T-cell (primary cell): ENCODE results near the gene NUP98. TPM values are rescaled to one million over a fixed set of nuclear protein-coding genes. Genes with fewer than 3 reads are reported as not detected.
"Not testable (repeated sequence)": the region's sequence is repeated elsewhere in the genome, so short reads cannot be mapped to it uniquely, and the experiment has no call there.

Experiments
- ATAC-seq, 4 experiments: fragments of 200-7000 bp in 3 of 4; fragments of 150-1000 bp in 1 of 4; cut with Tn5 transposase; replicated peaks in 1 of 4; 1 replicate in 3 of 4; 2 replicates in 1 of 4; pipeline ENCODE4 v1.10.0; 2021; ENCODE audit warnings: moderate library complexity in 3 of 4, mild to moderate bottlenecking in 2 of 4, moderate number of reproducible peaks in 1 of 4
- CTCF ChIA-PET, 2 donors: fragments of 300-600 bp; sonication (Branson Sonifier 250); formaldehyde crosslinking; loops; one replicate each; lab custom pipeline; 2022; ENCODE audit warnings: antibody characterized with exemption in 2 of 2; lab: Charles Lee
- POLR2A ChIA-PET, 2 donors: fragments of 300-600 bp; sonication (Branson Sonifier 250); formaldehyde crosslinking; loops; one replicate each; lab custom pipeline; 2022; ENCODE audit warnings: antibody characterized with exemption in 2 of 2; lab: Charles Lee
- DNase-seq, 35 experiments: peaks; one replicate each; pipeline versions ENCODE4 v3.0.0 to v3.0.0-alpha.2; 2013 to 2023
- H3K27ac ChIP-seq: one replicate; pipeline ENCODE4 v1.5.1; 2013; ENCODE audit warnings: low read length
- H3K27me3 ChIP-seq, 2 experiments: replicated peaks in 1 of 2; 1 replicate in 1 of 2; 2 replicates in 1 of 2; pipeline versions ENCODE4 v1.6.1 to v1.7.0; 2013; ENCODE audit warnings: low read length in 1 of 2, mixed read lengths in 1 of 2; ENCODE audit not compliant: control insufficient read depth in 2 of 2, insufficient read depth in 2 of 2; ENCODE audit errors: extremely low read depth in 1 of 2
- H3K36me3 ChIP-seq, 2 donors: 1 replicate in 1 of 2; 2 replicates in 1 of 2; pipeline versions ENCODE4 v1.6.1 to v1.7.0; 2013; ENCODE audit warnings: low read length in 1 of 2; ENCODE audit not compliant: control insufficient read depth in 2 of 2, insufficient read depth in 1 of 2; ENCODE audit errors: extremely low read depth in 1 of 2
- H3K4me1 ChIP-seq, 2 experiments: 1 replicate in 1 of 2; 2 replicates in 1 of 2; pipeline versions ENCODE4 v1.6.1 to v1.7.0; 2013; ENCODE audit warnings: low read length in 2 of 2, mixed read lengths in 1 of 2; ENCODE audit not compliant: insufficient read depth in 2 of 2, control insufficient read depth in 1 of 2; ENCODE audit errors: extremely low read depth in 1 of 2
- H3K4me3 ChIP-seq, 2 donors: 1 replicate in 1 of 2; 2 replicates in 1 of 2; pipeline versions ENCODE4 v1.5.1 to v1.7.0; 2013; ENCODE audit warnings: mild to moderate bottlenecking in 2 of 2, low read length in 1 of 2, moderate library complexity in 1 of 2; ENCODE audit not compliant: control insufficient read depth in 1 of 2; ENCODE audit errors: extremely low read depth in 1 of 2
- H3K9me3 ChIP-seq: 2 replicates; pipeline ENCODE4 v1.7.0; 2013
- H3K27ac Mint-ChIP-seq, 2 donors: one replicate each; pipeline ENCODE4 v1.8.0; 2020 to 2021; ENCODE audit warnings: mild to moderate bottlenecking in 2 of 2, mixed read lengths in 2 of 2
- H3K27me3 Mint-ChIP-seq, 2 donors: one replicate each; pipeline ENCODE4 v1.8.0; 2021 to 2022; ENCODE audit warnings: mixed read lengths in 2 of 2
- H3K36me3 Mint-ChIP-seq: one replicate; pipeline ENCODE4 v1.8.0; 2021; ENCODE audit warnings: mixed read lengths
- H3K4me1 Mint-ChIP-seq, 3 donors: one replicate each; pipeline ENCODE4 v1.8.0; 2020 to 2022; ENCODE audit warnings: mixed read lengths in 3 of 3, mild to moderate bottlenecking in 1 of 3
- H3K4me3 Mint-ChIP-seq, 3 donors: one replicate each; pipeline ENCODE4 v1.8.0; 2020 to 2022; ENCODE audit warnings: mild to moderate bottlenecking in 3 of 3, mixed read lengths in 3 of 3, moderate library complexity in 3 of 3
- H3K9me3 Mint-ChIP-seq, 3 donors: one replicate each; pipeline ENCODE4 v1.8.0; 2020 to 2022; ENCODE audit warnings: mixed read lengths in 3 of 3
- WGBS: methylation state at CpG from one replicate; pipeline ENCODE4 v1.1.5; 2013; ENCODE audit warnings: missing lambda C conversion rate; ENCODE audit not compliant: insufficient coverage; 5-methylcytosine and 5-hydroxymethylcytosine counted together
- total RNA-seq, 35 experiments: library from RNA in 6 of 35; stranded (reverse) in 6 of 35; fragments of 120-200 nt in 1 of 35; gene quantifications; one replicate each; pipeline versions ENCODE4 v1.2.1 to v1.2.4 and lab custom pipeline; 2013 to 2026

NUP98 gene
- total RNA-seq, 5 donors from 2014 or later (not counting 1 experiment from before 2014, with no cell fraction given), result 89.1 to 105 (median 102) TPM

- H3K4me3 ChIP-seq, ATAC-seq, H3K9me3 ChIP-seq, POLR2A ChIA-PET, H3K27ac ChIP-seq, H3K9me3 Mint-ChIP-seq, H3K36me3 Mint-ChIP-seq, H3K4me3 Mint-ChIP-seq, CTCF ChIA-PET, DNase-seq, H3K4me1 ChIP-seq, H3K4me1 Mint-ChIP-seq, H3K36me3 ChIP-seq, H3K27ac Mint-ChIP-seq: not testable (repeated sequence)
- 70% methylated on average over 8 of the region's 9 CpGs for WGBS
- peaks cover 57 to 59% of the 10 kb centered on the region in 2 donors for H3K27me3 Mint-ChIP-seq
- H3K27me3 ChIP-seq, result peaks cover 0 to 22% of the 10 kb centered on the region in 2 experiments
These were observed 148.0 kb downstream of the NUP98 start for GRCh38 chr11:3649374-3649773.

GRCh38 chr11:3648843-3649242 is 148.5 kb downstream of the NUP98 start:
- H3K36me3 ChIP-seq, H3K4me3 ChIP-seq, H3K4me3 Mint-ChIP-seq, CTCF ChIA-PET, H3K27ac Mint-ChIP-seq, POLR2A ChIA-PET, H3K9me3 Mint-ChIP-seq, ATAC-seq, H3K36me3 Mint-ChIP-seq, H3K4me1 ChIP-seq, H3K9me3 ChIP-seq, DNase-seq, H3K4me1 Mint-ChIP-seq, H3K27ac ChIP-seq: not testable (repeated sequence)
- peaks cover 2 to 25% of the 10 kb centered on the region in 2 experiments for H3K27me3 ChIP-seq
- WGBS, result 71% methylated on average over 11 of the region's 13 CpGs
- H3K27me3 Mint-ChIP-seq, result peaks cover 61 to 62% of the 10 kb centered on the region in 2 donors

- ATAC-seq, result no peak
- H3K4me1 Mint-ChIP-seq, result peaks cover 9 to 12% (median 10%) of the 10 kb centered on the region in 3 donors
- no peak overlapping the region for H3K27ac ChIP-seq
- H3K4me3 ChIP-seq, result no peak overlapping the region
- peaks cover 48 to 57% of the 10 kb centered on the region in 2 donors for H3K27me3 Mint-ChIP-seq
- no peak overlapping the region for H3K4me3 Mint-ChIP-seq
- no peak for DNase-seq
- H3K9me3 Mint-ChIP-seq, result no peaks in the 10 kb centered on the region
- no peaks in the 10 kb centered on the region for H3K36me3 Mint-ChIP-seq
- WGBS, result 77% methylated on average over 7 of the region's 7 CpGs
- peaks cover 6 to 52% of the 10 kb centered on the region in 2 experiments for H3K27me3 ChIP-seq
- CTCF ChIA-PET, result no interaction called here
- H3K4me1 ChIP-seq, result peaks cover 0 to 15% of the 10 kb centered on the region in 2 experiments
- H3K36me3 ChIP-seq, result no peaks in the 10 kb centered on the region
- no peak overlapping the region for H3K27ac Mint-ChIP-seq
- POLR2A ChIA-PET, result no interaction called here
- no peaks in the 10 kb centered on the region for H3K9me3 ChIP-seq
These were observed 151.8 kb downstream of the NUP98 start for GRCh38 chr11:3645552-3645951.

GRCh38 chr11:3644817-3645235 is 152.5 kb downstream of the NUP98 start, which contains the start of gene ART1:
Gene ART1 (plus strand): TSS chr11:3645128. CDS start chr11:3659214, 14,086 bp downstream.
- Mint-ChIP-seq H3K36me3 (no peaks in the 10 kb centered on the region), H3K9me3 (no peaks in the 10 kb centered on the region), H3K27ac (no peak within 1 kb of the TSS), H3K27me3 (peaks cover 44 to 50% of the 10 kb centered on the region in 2 donors), H3K4me3 (peak within 1 kb of the TSS in 1 of 3 donors; percentile 41), H3K4me1 (peaks cover 9 to 12% (median 10%) of the 10 kb centered on the region in 3 donors)
- ChIA-PET POLR2A (no interaction called here), CTCF (no interaction called here)
- no peaks in the 10 kb centered on the region for H3K36me3 ChIP-seq
- no peaks in the 10 kb centered on the region for H3K9me3 ChIP-seq
- WGBS, result 78% methylated on average over 1 of the region's 4 CpGs
- peaks cover 6 to 56% of the 10 kb centered on the region in 2 experiments for H3K27me3 ChIP-seq
- DNase-seq (no peak), ATAC-seq (no peak)
- peaks cover 0 to 15% of the 10 kb centered on the region in 2 experiments for H3K4me1 ChIP-seq
- no peak within 1 kb of the TSS for H3K4me3 ChIP-seq
- H3K27ac ChIP-seq, result no peak within 1 kb of the TSS

- H3K4me3 ChIP-seq, POLR2A ChIA-PET: not testable (repeated sequence)
- WGBS, result 63% methylated on average over 6 of the region's 11 CpGs
These were observed 154.2 kb downstream of the NUP98 start for GRCh38 chr11:3643102-3643546.

GRCh38 chr11:3642071-3642951 is 155.0 kb downstream of the NUP98 start:
- no peaks in the 10 kb centered on the region for H3K36me3 ChIP-seq
- H3K27ac Mint-ChIP-seq, result peak overlapping the region in 1 of 2 donors; percentile 28
- WGBS, result 4% methylated on average over 34 of the region's 55 CpGs
- peak overlapping the region; percentile 77 to 82 (median 80) for H3K4me3 Mint-ChIP-seq
- ChIA-PET POLR2A (no interaction called here), CTCF (no interaction called here)
- no peaks in the 10 kb centered on the region for H3K9me3 Mint-ChIP-seq
- DNase-seq, result peak; percentile 25 to 87 (median 72)
- peaks cover 6 to 63% of the 10 kb centered on the region in 2 experiments for H3K27me3 ChIP-seq
- H3K4me1 Mint-ChIP-seq, result peaks cover 9 to 12% (median 10%) of the 10 kb centered on the region in 3 donors
- H3K36me3 Mint-ChIP-seq, result no peaks in the 10 kb centered on the region
- H3K9me3 ChIP-seq, result no peaks in the 10 kb centered on the region
- H3K4me1 ChIP-seq, result peaks cover 0 to 15% of the 10 kb centered on the region in 2 experiments
- peak; percentile 83 to 99 (median 92) for ATAC-seq
- peaks cover 25 to 28% of the 10 kb centered on the region in 2 donors for H3K27me3 Mint-ChIP-seq
- H3K4me3 ChIP-seq, result peak overlapping the region; percentile 54 to 63
- no peak overlapping the region for H3K27ac ChIP-seq

More at GRCh38 chr11:3643102-3643546, 154.2 kb downstream of the NUP98 start:
- H3K9me3 ChIP-seq, H3K36me3 ChIP-seq, CTCF ChIA-PET, H3K9me3 Mint-ChIP-seq, H3K27ac Mint-ChIP-seq, DNase-seq, ATAC-seq, H3K36me3 Mint-ChIP-seq, H3K27ac ChIP-seq: not testable (repeated sequence)
- Mint-ChIP-seq H3K27me3 (peaks cover 27 to 33% of the 10 kb centered on the region in 2 donors), H3K4me1 (peaks cover 9 to 12% (median 10%) of the 10 kb centered on the region in 3 donors), H3K4me3 (peak overlapping the region; percentile 77 to 82 (median 80))
- H3K27me3 ChIP-seq, result peaks cover 6 to 61% of the 10 kb centered on the region in 2 experiments
- peaks cover 0 to 15% of the 10 kb centered on the region in 2 experiments for H3K4me1 ChIP-seq
